ENCODE measurements around the gene IFITM5.

IFITM5 gene

GRCh38 chr11:253160-253885, 46.0 kb downstream of the IFITM5 start:
- TF ChIP-seq, protein P1, sequence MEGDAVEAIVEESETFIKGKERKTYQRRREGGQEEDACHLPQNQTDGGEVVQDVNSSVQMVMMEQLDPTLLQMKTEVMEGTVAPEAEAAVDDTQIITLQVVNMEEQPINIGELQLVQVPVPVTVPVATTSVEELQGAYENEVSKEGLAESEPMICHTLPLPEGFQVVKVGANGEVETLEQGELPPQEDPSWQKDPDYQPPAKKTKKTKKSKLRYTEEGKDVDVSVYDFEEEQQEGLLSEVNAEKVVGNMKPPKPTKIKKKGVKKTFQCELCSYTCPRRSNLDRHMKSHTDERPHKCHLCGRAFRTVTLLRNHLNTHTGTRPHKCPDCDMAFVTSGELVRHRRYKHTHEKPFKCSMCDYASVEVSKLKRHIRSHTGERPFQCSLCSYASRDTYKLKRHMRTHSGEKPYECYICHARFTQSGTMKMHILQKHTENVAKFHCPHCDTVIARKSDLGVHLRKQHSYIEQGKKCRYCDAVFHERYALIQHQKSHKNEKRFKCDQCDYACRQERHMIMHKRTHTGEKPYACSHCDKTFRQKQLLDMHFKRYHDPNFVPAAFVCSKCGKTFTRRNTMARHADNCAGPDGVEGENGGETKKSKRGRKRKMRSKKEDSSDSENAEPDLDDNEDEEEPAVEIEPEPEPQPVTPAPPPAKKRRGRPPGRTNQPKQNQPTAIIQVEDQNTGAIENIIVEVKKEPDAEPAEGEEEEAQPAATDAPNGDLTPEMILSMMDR (IDR thresholded peaks at IDR 0.05), result no peak

- TF ChIP-seq, protein P1 (IDR thresholded peaks at IDR 0.05), result no peak
These were observed 46.7 kb downstream of the IFITM5 start for GRCh38 chr11:252666-253065.

DNA sequence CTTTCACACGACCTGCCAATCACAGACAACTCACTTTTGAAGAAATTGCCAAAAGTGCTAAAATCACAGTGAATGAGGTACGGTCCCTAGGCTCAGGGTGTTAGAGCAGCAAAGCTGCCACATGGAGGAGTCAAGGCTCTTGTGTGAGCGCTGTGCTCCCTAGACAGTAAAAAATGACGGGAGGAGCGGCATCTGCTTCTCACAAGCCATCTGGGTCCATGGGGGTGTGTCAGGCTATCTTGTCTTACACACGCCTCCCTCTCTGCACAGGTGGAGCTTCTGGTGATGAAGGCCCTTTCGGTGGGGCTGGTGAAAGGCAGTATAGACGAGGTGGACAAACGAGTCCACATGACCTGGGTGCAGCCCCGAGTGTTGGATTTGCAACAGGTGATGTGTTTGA, 47.8 kb downstream of the IFITM5 start:
- TF ChIP-seq, protein P1 (IDR thresholded peaks at IDR 0.05), result no peak

DNA sequence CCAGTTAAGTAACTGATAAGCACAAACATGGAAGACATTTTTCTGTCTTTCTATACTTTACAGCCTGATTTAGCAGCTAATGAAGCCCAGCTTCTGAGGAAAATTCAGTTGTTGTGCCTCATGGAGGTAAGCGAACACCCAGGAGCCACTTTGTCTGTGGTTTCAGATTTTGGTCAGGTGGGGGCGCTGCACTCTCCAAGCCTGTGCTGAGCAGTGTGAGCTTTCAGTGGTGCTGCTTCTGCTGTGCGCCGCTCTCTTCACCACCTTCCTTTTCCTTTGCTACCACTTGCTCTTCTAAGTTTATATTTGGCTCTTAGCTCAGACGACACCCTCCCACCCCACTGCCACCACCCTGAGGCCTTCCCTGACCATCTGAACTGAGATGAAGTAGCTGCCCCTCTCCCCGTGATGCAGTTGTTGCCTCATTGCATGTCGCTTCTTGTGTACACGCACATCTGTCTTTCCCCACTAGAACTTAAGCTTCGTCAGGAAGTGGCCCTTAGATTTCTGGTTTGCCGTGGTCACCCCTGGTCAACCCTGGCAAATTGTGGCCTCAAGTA, 48.5 kb downstream of the IFITM5 start:
- TF ChIP-seq, protein P1 (IDR thresholded peaks at IDR 0.05), result peak; percentile 64

DNA sequence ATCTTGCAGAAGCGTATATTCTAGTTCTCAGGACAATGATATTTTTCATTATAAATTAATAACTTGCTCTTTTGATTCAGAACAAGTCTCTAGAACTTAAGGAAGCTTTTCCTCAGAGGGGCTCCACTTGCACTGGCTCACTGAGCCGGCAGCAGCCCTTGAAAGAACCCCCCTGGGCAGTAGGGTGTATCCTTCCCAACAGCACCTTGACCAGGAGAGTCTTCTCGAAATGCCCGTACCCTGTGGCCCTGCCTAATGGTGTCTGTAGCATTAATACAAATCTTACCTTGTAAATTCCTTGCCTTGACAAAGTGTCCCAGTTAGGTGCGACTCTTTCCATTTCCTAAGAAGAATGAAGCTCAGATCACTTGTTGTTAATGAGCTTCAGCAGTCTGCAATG, 49.1 kb downstream of the IFITM5 start:
- TF ChIP-seq, protein P1 (IDR thresholded peaks at IDR 0.05), result no peak

DNA sequence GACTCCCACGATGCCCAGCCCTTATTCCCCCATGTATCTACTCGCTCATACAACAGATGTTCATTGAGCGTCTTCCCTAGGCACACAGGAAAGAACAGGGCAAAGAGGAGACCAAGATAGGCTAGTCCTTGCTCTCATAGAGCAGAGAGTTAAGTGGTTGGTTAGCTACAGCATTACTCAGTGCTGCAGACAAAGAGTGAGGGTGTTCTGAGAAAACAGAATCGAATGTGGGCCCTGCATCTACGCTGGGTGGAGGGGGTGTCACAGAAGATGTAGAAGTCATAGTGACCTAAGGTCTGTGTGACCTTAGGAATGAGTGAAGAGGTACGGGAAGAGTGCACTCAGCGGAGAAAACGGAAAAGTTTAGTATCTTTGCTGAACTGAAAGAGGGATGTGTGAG, 50.3 kb downstream of the IFITM5 start:
- TF ChIP-seq, protein P1 (IDR thresholded peaks at IDR 0.05), result no peak

All from LNCAP (cell line).